Astrocyte (in vitro differentiated cells and primary cell): ENCODE results near the gene GID8. TPM values are rescaled to one million over a fixed set of nuclear protein-coding genes. Genes with fewer than 3 reads are reported as not detected.

Source experiments
- DNase-seq: peaks from one replicate; pipeline ENCODE4 v3.0.0-alpha.2; 2010; ENCODE audit warnings: low read depth
- FAIRE-seq: peaks from 2 replicates; lab custom pipeline; 2011; peaks lifted over from hg19 to GRCh38; lab: Jason Lieb, UNC
- H2AFZ ChIP-seq: 2 replicates; pipeline ENCODE4 v1.6.0; 2012; ENCODE audit warnings: low read depth, low read length, inconsistent platforms
- H3K27ac ChIP-seq: 2 replicates; pipeline ENCODE4 v1.5.1; 2011; ENCODE audit warnings: low read depth, low read length, inconsistent platforms
- H3K27me3 ChIP-seq: 2 replicates; pipeline ENCODE4 v1.6.0; 2011; ENCODE audit warnings: low read length, inconsistent platforms; ENCODE audit not compliant: insufficient read depth
- H3K36me3 ChIP-seq: 2 replicates; pipeline ENCODE4 v1.5.1; 2011; ENCODE audit warnings: low read length, inconsistent platforms; ENCODE audit not compliant: insufficient read depth
- H3K4me1 ChIP-seq: 2 replicates; pipeline ENCODE4 v1.5.1; 2011; ENCODE audit warnings: low read length, inconsistent platforms; ENCODE audit not compliant: insufficient read depth
- H3K4me2 ChIP-seq: 2 replicates; pipeline ENCODE4 v1.6.0; 2012; ENCODE audit warnings: low read length, inconsistent platforms
- H3K4me3 ChIP-seq: 2 replicates; pipeline ENCODE4 v1.5.1; 2011; ENCODE audit warnings: low read depth, mild to moderate bottlenecking, low read length, inconsistent platforms; ENCODE audit not compliant: insufficient read depth
- H3K79me2 ChIP-seq: 2 replicates; pipeline ENCODE4 v1.6.0; 2012; ENCODE audit warnings: mild to moderate bottlenecking, low read length, inconsistent platforms; ENCODE audit not compliant: insufficient read depth
- H3K9ac ChIP-seq: 2 replicates; pipeline ENCODE4 v1.6.0; 2012; ENCODE audit warnings: mild to moderate bottlenecking, low read length, inconsistent platforms
- H3K9me3 ChIP-seq: 2 replicates; pipeline ENCODE4 v1.5.1; 2012; ENCODE audit warnings: low read depth, mild to moderate bottlenecking, low read length, inconsistent platforms; ENCODE audit not compliant: insufficient read depth
- H4K20me1 ChIP-seq: 2 replicates; pipeline ENCODE4 v1.6.0; 2012; ENCODE audit warnings: low read length, inconsistent platforms; ENCODE audit not compliant: insufficient read depth
- H3K27ac Mint-ChIP-seq: one replicate; pipeline ENCODE4 v1.8.0; 2021; ENCODE audit warnings: mild to moderate bottlenecking, mixed read lengths; ENCODE audit not compliant: unreplicated experiment
- H3K27me3 Mint-ChIP-seq: one replicate; pipeline ENCODE4 v1.8.0; 2021; ENCODE audit warnings: low read depth, mixed read lengths; ENCODE audit not compliant: unreplicated experiment
- H3K36me3 Mint-ChIP-seq: one replicate; pipeline ENCODE4 v1.8.0; 2021; ENCODE audit warnings: low read depth, mixed read lengths; ENCODE audit not compliant: unreplicated experiment
- H3K4me1 Mint-ChIP-seq: one replicate; pipeline ENCODE4 v1.8.0; 2021; ENCODE audit warnings: low read depth, mixed read lengths; ENCODE audit not compliant: unreplicated experiment
- H3K4me3 Mint-ChIP-seq: one replicate; pipeline ENCODE4 v1.8.0; 2021; ENCODE audit warnings: mild to moderate bottlenecking, moderate library complexity, mixed read lengths; ENCODE audit not compliant: unreplicated experiment
- H3K9me3 Mint-ChIP-seq: one replicate; pipeline ENCODE4 v1.8.0; 2021; ENCODE audit warnings: mild to moderate bottlenecking, mixed read lengths; ENCODE audit not compliant: unreplicated experiment
- CTCF ChIP-seq: IDR thresholded peaks from 2 replicates; pipeline ENCODE4 v1.5.1; 2011; ENCODE audit warnings: low read depth, mild to moderate bottlenecking, inconsistent platforms, low read length, moderate library complexity; ENCODE audit not compliant: insufficient read depth
- EZH2 ChIP-seq: IDR thresholded peaks from 2 replicates; pipeline ENCODE4 v1.6.1; 2012; ENCODE audit warnings: mild to moderate bottlenecking, low read length, inconsistent platforms; ENCODE audit not compliant: insufficient read depth
- total RNA-seq: library from RNA; stranded (reverse); gene quantifications from 2 replicates; pipeline ENCODE4 v1.2.1, GENCODE V29; 2021

Gene GID8
- total RNA-seq, 1 donor from 2014 or later: 37.1 TPM

GRCh38 chr20:62963614-62964397 lies 25.9 kb downstream of the GID8 start:
- H4K20me1 ChIP-seq: no peaks in the 10 kb centered on the region
- H3K79me2 ChIP-seq: no peaks in the 10 kb centered on the region
- no peak overlapping the region for H3K4me3 ChIP-seq
- Mint-ChIP-seq H3K9me3 (no peaks in the 10 kb centered on the region), H3K27ac (no peak overlapping the region), H3K36me3 (peaks cover 6% of the 10 kb centered on the region), H3K27me3 (peaks cover 17% of the 10 kb centered on the region), H3K4me3 (no peak overlapping the region), H3K4me1 (no peaks in the 10 kb centered on the region)
- no peak overlapping the region for H3K4me2 ChIP-seq
- no peaks in the 10 kb centered on the region for H3K9me3 ChIP-seq
- H3K4me1 ChIP-seq: no peaks in the 10 kb centered on the region
- no peak for DNase-seq
- no peak overlapping the region for H3K9ac ChIP-seq
- no peak overlapping the region for H3K27ac ChIP-seq
- FAIRE-seq: no peak
- H3K36me3 ChIP-seq: no peaks in the 10 kb centered on the region
- TF ChIP-seq EZH2: no peak
- H3K27me3 ChIP-seq: no peaks in the 10 kb centered on the region
- no peak overlapping the region for H2AFZ ChIP-seq

GRCh38 chr20:62964700-62965099 lies 26.8 kb downstream of the GID8 start:
- Histone ChIP-seq H3K27me3 (no peaks in the 10 kb centered on the region), H3K4me2 (no peak overlapping the region), H3K4me3 (no peak overlapping the region), H3K9ac (no peak overlapping the region), H3K36me3 (no peaks in the 10 kb centered on the region), H2AFZ (no peak overlapping the region), H3K27ac (no peak overlapping the region), H4K20me1 (no peaks in the 10 kb centered on the region), H3K4me1 (no peaks in the 10 kb centered on the region), H3K9me3 (no peaks in the 10 kb centered on the region), H3K79me2 (no peaks in the 10 kb centered on the region)
- no peak for FAIRE-seq
- Mint-ChIP-seq H3K4me3 (no peak overlapping the region), H3K27ac (no peak overlapping the region), H3K36me3 (peaks cover 6% of the 10 kb centered on the region), H3K4me1 (no peaks in the 10 kb centered on the region), H3K27me3 (peaks cover 21% of the 10 kb centered on the region), H3K9me3 (no peaks in the 10 kb centered on the region)
- TF ChIP-seq EZH2: no peak
- TF ChIP-seq CTCF: no peak
- no peak for DNase-seq

- Mint-ChIP-seq H3K36me3 (peaks cover 2% of the 10 kb centered on the region), H3K27me3 (peaks cover 17% of the 10 kb centered on the region), H3K27ac (no peak overlapping the region), H3K4me3 (no peak overlapping the region), H3K9me3 (no peaks in the 10 kb centered on the region), H3K4me1 (no peaks in the 10 kb centered on the region)
- Histone ChIP-seq H4K20me1 (no peaks in the 10 kb centered on the region), H3K4me3 (no peak overlapping the region), H3K79me2 (no peaks in the 10 kb centered on the region), H3K27ac (no peak overlapping the region), H3K4me2 (no peak overlapping the region), H3K9ac (no peak overlapping the region), H3K4me1 (no peaks in the 10 kb centered on the region), H3K36me3 (no peaks in the 10 kb centered on the region), H3K9me3 (no peaks in the 10 kb centered on the region), H2AFZ (no peak overlapping the region), H3K27me3 (no peaks in the 10 kb centered on the region)
- no peak for TF ChIP-seq EZH2
- TF ChIP-seq CTCF: no peak
- FAIRE-seq (no peak), DNase-seq (no peak)
These were observed 27.4 kb downstream of the GID8 start for GRCh38 chr20:62965363-62965771.
